ENCODE data around the gene FHOD3.

GRCh38 chr18:36519358-36519757 lies 221.8 kb downstream of the FHOD3 start:
- no peak for TF ChIP-seq POLR2AphosphoS5 (IDR thresholded peaks at IDR 0.05; ENCODE audit: low read depth, low read length)
- no peak for TF ChIP-seq POLR2A (IDR thresholded peaks at IDR 0.05; ENCODE audit: low read depth, low read length)

Data from GM12892 (cell line).